ENCODE data around the gene AUP1.

The AUP1 gene

GRCh38 chr2:74512744-74513604, 16.5 kb downstream of the AUP1 start:
- DNase-seq, result no peak

GRCh38 chr2:74511104-74511989, 18.2 kb downstream of the AUP1 start:
- no peak for DNase-seq

GRCh38 chr2:74510272-74510671, 19.2 kb downstream of the AUP1 start:
- DNase-seq, result no peak

GRCh38 chr2:74507926-74508520, 21.5 kb downstream of the AUP1 start:
- peak; percentile 93 for DNase-seq

- peak; percentile 98 for DNase-seq
These were observed 22.2 kb downstream of the AUP1 start, which contains the start of gene PCGF1 for GRCh38 chr2:74507145-74507925. Gene PCGF1 (minus strand): TSS chr2:74507695. CDS start chr2:74507668, 27 bp downstream.

- no peak for DNase-seq
These were observed 23.9 kb downstream of the AUP1 start for GRCh38 chr2:74505448-74506246.

- no peak for DNase-seq
These were observed 24.9 kb downstream of the AUP1 start for GRCh38 chr2:74504591-74504990.

GRCh38 chr2:74503506-74504475, 25.7 kb downstream of the AUP1 start:
- no peak for DNase-seq

GRCh38 chr2:74502720-74503505, 26.6 kb downstream of the AUP1 start:
- DNase-seq, result peak; percentile 66

GRCh38 chr2:74502147-74502719, 27.3 kb downstream of the AUP1 start:
- no peak for DNase-seq

GRCh38 chr2:74501335-74502071, 28.0 kb downstream of the AUP1 start:
- no peak for DNase-seq

GRCh38 chr2:74500578-74500946, 28.9 kb downstream of the AUP1 start:
- no peak for DNase-seq

- DNase-seq, result no peak
These were observed 29.4 kb downstream of the AUP1 start for GRCh38 chr2:74499940-74500577.

GRCh38 chr2:74499267-74499939, 30.1 kb downstream of the AUP1 start, which contains the start of gene LBX2:
Gene LBX2 (minus strand): TSS chr2:74499603. CDS start chr2:74499537, 66 bp downstream.
- no peak for DNase-seq

GRCh38 chr2:74498500-74499266, 30.8 kb downstream of the AUP1 start:
- no peak for DNase-seq

GRCh38 chr2:74497777-74498499, 31.6 kb downstream of the AUP1 start:
- DNase-seq, result no peak

Data from fibroblast of skin of right quadriceps (primary cell).